GM23248 (cell line): ENCODE results near the gene PIK3C3. TPM values are rescaled to one million over a fixed set of nuclear protein-coding genes. Genes with fewer than 3 reads are reported as not detected.
"Not testable (repeated sequence)": the region's sequence is repeated elsewhere in the genome, so short reads cannot be mapped to it uniquely, and the experiment has no call there.

Experiments used
- DNase-seq: peaks from one replicate; pipeline ENCODE4 v3.0.0-alpha.2; 2015
- H2AFZ ChIP-seq: fragments of 200-600 bp; sonication (generic); 2 replicates; pipeline ENCODE4 v1.6.1; 2016; ENCODE audit warnings: antibody characterized with exemption
- H3F3A ChIP-seq: fragments of 200-600 bp; sonication (generic); 2 replicates; pipeline ENCODE4 v1.6.1; 2016; ENCODE audit warnings: mild to moderate bottlenecking, antibody characterized with exemption, mixed run types; ENCODE audit not compliant: insufficient read depth
- H3K27ac ChIP-seq: fragments of 200-600 bp; sonication (generic); 2 replicates; pipeline ENCODE4 v1.5.1; 2016; ENCODE audit warnings: mild to moderate bottlenecking
- H3K27me3 ChIP-seq: fragments of 200-600 bp; sonication (generic); replicated peaks from 2 replicates; pipeline ENCODE4 v1.6.1; 2016; ENCODE audit warnings: mild to moderate bottlenecking; ENCODE audit not compliant: insufficient read depth
- H3K36me3 ChIP-seq: fragments of 200-600 bp; sonication (generic); 2 replicates; pipeline ENCODE4 v1.6.1; 2016; ENCODE audit warnings: low read depth, mild to moderate bottlenecking
- H3K4me1 ChIP-seq: fragments of 200-600 bp; sonication (generic); 2 replicates; pipeline ENCODE4 v1.6.1; 2016; ENCODE audit warnings: mild to moderate bottlenecking; ENCODE audit not compliant: insufficient read depth
- H3K4me2 ChIP-seq: fragments of 200-600 bp; sonication (generic); one replicate; pipeline ENCODE4 v1.6.1; 2016; ENCODE audit warnings: mild to moderate bottlenecking; ENCODE audit not compliant: unreplicated experiment
- H3K4me3 ChIP-seq: fragments of 200-600 bp; sonication (generic); 2 replicates; pipeline ENCODE4 v1.5.1; 2016; ENCODE audit warnings: mild to moderate bottlenecking
- H3K79me2 ChIP-seq: fragments of 200-600 bp; sonication (generic); 2 replicates; pipeline ENCODE4 v1.6.1; 2016; ENCODE audit warnings: mild to moderate bottlenecking; ENCODE audit not compliant: insufficient read depth
- H3K9ac ChIP-seq: fragments of 200-600 bp; sonication (generic); 2 replicates; pipeline ENCODE4 v1.6.1; 2016; ENCODE audit warnings: mild to moderate bottlenecking
- H3K9me2 ChIP-seq: fragments of 200-600 bp; sonication (generic); 2 replicates; pipeline ENCODE4 v1.6.1; 2016; ENCODE audit warnings: mixed run types, mild to moderate bottlenecking, moderate library complexity; ENCODE audit not compliant: insufficient read depth
- H3K9me3 ChIP-seq: fragments of 200-600 bp; sonication (generic); one replicate; pipeline ENCODE4 v1.6.1; 2017; ENCODE audit warnings: low read depth
- H4K20me1 ChIP-seq: fragments of 200-600 bp; sonication (generic); 2 replicates; pipeline ENCODE4 v1.6.0; 2016; ENCODE audit not compliant: insufficient read depth
- EZH2 ChIP-seq: fragments of 200-600 bp; sonication (generic); IDR thresholded peaks from 2 replicates; pipeline ENCODE4 v1.6.1; 2018; ENCODE audit warnings: antibody characterized with exemption, mild to moderate bottlenecking; ENCODE audit not compliant: insufficient read depth, poor library complexity, severe bottlenecking
- EZH2phosphoT487 ChIP-seq: fragments of 200-600 bp; sonication (generic); IDR thresholded peaks from 2 replicates; pipeline ENCODE4 v1.6.1; 2018; ENCODE audit warnings: antibody characterized with exemption, moderate library complexity, mild to moderate bottlenecking, low read depth; ENCODE audit not compliant: insufficient read depth
- WGBS, 2 experiments: methylation state at CpG; one replicate each; pipeline ENCODE4 v1.1.6; 2015 to 2017; ENCODE audit warnings: low lambda C conversion rate in 2 of 2, low coverage in 1 of 2; ENCODE audit errors: missing lambda C conversion rate in 2 of 2; 5-methylcytosine and 5-hydroxymethylcytosine counted together
- in situ Hi-C: fragments of 300-500 bp; cut with MboI; formaldehyde crosslinking; loops from 2 replicates; pipeline ENCODE4 v1.15.0; 2020
- polyA plus RNA-seq: library from polyadenylated mRNA; unstranded; fragments of >200 nt; fragmentation: Nextera tagmentation; extraction: Ambion mirVana; gene quantifications from 2 replicates; pipeline ENCODE4 v1.2.1, GENCODE V29; 2016
- total RNA-seq: library from RNA; depleted of rRNA; stranded (reverse); fragments of >200 nt; shearing (Covaris generic); gene quantifications from 2 replicates; pipeline ENCODE4 v1.2.3, GENCODE V29; 2014

PIK3C3 gene
- total and polyA plus RNA-seq, 2 experiments from 2014 or later: 45.0 to 50.3 TPM

DNA sequence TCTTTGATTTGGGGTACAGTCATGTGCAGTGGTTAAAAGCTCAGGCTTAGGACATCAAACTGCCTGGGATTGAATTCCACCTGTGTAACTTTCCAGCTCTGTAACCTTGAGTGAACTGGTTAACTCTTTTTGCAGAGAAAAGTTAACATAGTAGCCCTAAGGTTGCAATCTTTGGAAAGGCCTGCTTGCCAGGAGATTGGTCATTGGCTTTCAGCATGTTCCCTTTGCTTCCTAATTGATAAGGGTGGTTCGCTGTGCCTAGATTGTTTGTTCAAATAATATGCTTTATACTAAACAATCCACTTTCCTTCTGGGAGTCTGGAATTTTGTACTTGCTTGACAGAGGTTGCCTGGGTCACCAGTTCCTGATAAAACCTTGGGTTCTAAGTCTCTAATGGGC lies 86.8 kb downstream of the PIK3C3 start:
- TF ChIP-seq EZH2phosphoT487 (no peak), EZH2 (no peak)
- Histone ChIP-seq H3K4me1 (peaks cover 37% of the 10 kb centered on the region), H3K36me3 (peaks cover 47% of the 10 kb centered on the region), H3K27ac (no peak overlapping the region), H3K79me2 (peaks cover 15% of the 10 kb centered on the region; the same call in 1 of the 2 replicates), H3K27me3 (no peaks in the 10 kb centered on the region), H4K20me1 (no peaks in the 10 kb centered on the region), H3K9me3 (no peaks in the 10 kb centered on the region), H2AFZ (no peak overlapping the region), H3K9ac (no peak overlapping the region), H3K4me2 (no peak overlapping the region), H3F3A (peaks cover 45% of the 10 kb centered on the region), H3K9me2 (no peaks in the 10 kb centered on the region), H3K4me3 (no peak overlapping the region)
- WGBS, 2 experiments: 95 to 100% methylated on average over 1 of the region's 1 CpG
- no peak for DNase-seq
- in situ Hi-C loops: no loop called here

DNA sequence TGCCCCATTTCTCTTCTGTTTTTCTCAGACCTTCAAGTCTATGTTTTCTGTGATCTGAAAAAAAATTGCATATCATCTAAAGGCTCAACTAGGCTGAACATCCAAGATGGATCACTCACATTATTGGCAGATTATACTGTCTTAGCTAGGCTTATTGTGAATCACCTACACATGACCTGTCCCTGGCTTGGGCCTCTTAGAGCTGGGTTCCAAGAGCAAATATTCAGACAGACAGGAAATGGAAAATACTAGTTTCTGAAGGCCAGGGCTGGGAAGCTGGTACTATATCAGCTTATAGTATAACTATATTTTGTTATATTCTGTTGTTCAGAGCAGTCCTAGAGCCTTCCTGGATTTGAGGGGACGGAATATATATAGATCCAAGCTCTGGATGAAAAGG lies 90.3 kb downstream of the PIK3C3 start:
- H3K9me2 ChIP-seq: no peaks in the 10 kb centered on the region
- WGBS, 2 experiments: 96 to 97% methylated on average over 1 of the region's 1 CpG
- no peak for TF ChIP-seq EZH2phosphoT487
- in situ Hi-C loops: no loop called here
- no peak overlapping the region for H3K9ac ChIP-seq
- peaks cover 37% of the 10 kb centered on the region for H3K4me1 ChIP-seq
- peak overlapping the region; percentile 43 for H3K27ac ChIP-seq
- no peak overlapping the region for H2AFZ ChIP-seq
- H3K4me3 ChIP-seq: no peak overlapping the region
- no peaks in the 10 kb centered on the region for H3K27me3 ChIP-seq
- peak; percentile 69 for DNase-seq
- H3K79me2 ChIP-seq: peaks cover 13% of the 10 kb centered on the region; the same call in 1 of the 2 replicates
- peak overlapping the region; percentile 11 for H3K4me2 ChIP-seq
- H3F3A ChIP-seq: peaks cover 42% of the 10 kb centered on the region
- peaks cover 55% of the 10 kb centered on the region for H3K36me3 ChIP-seq
- H3K9me3 ChIP-seq: no peaks in the 10 kb centered on the region
- no peaks in the 10 kb centered on the region for H4K20me1 ChIP-seq

DNA sequence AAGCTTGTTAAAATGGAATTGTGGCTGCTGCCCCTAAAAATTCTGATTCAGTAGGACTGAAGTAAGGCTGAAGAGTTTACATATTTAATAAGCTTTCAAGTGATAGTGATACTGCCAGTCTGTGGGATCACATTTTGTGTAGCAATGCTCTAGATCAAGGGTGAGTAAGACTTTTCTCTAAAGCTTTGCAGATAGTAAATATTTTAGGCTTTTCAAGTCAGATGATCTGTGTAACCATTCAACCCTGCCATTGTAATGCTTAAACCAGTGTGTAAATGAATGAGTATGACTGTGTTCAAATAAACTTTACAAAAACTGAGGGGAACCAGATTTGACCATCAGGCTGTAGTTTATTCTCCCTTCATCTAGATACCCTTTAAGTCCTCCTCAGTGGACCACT lies 92.7 kb downstream of the PIK3C3 start:
- Histone ChIP-seq H3K4me3 (no peak overlapping the region), H3K27me3 (no peaks in the 10 kb centered on the region), H3K36me3 (peaks cover 44% of the 10 kb centered on the region), H3K4me2 (peak overlapping the region; percentile 65), H3K27ac (peak overlapping the region; percentile 85), H3K79me2 (peaks cover 2% of the 10 kb centered on the region; the same call in 1 of the 2 replicates), H3K9me2 (no peaks in the 10 kb centered on the region), H3K9me3 (no peaks in the 10 kb centered on the region), H3K4me1 (peaks cover 44% of the 10 kb centered on the region), H2AFZ (no peak overlapping the region), H3K9ac (peak overlapping the region; percentile 42; the same call in 1 of the 2 replicates), H3F3A (peaks cover 41% of the 10 kb centered on the region), H4K20me1 (no peaks in the 10 kb centered on the region)
- in situ Hi-C loops: no loop called here
- DNase-seq: peak; percentile 59
- TF ChIP-seq EZH2phosphoT487: no peak
- no peak for TF ChIP-seq EZH2

DNA sequence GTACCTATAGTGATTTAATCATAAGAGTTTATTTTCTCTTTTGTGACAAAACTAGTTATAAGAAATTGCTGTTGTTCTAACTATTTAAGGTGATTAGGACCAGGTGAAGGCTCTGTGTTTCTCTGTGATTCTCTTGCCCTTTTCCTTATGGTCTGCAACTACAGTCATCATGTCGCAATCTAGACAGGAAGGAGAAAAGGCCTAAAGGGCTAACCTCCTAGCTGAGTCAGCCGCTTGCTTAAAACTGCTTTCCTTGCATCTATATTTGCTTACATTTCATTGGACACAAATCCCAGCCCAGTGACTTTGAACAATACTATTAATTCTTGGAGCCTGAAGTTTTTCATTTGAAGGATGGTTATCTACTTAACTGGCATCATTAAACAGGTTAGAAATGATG lies 93.1 kb downstream of the PIK3C3 start:
- H3K4me3 ChIP-seq: no peak overlapping the region
- in situ Hi-C loops: no loop called here
- no peak overlapping the region for H2AFZ ChIP-seq
- H3K9ac ChIP-seq: peak overlapping the region; percentile 42; the same call in 1 of the 2 replicates
- no peaks in the 10 kb centered on the region for H4K20me1 ChIP-seq
- H3K27ac ChIP-seq: peak overlapping the region; percentile 85
- TF ChIP-seq EZH2phosphoT487: no peak
- no peak for TF ChIP-seq EZH2
- no peaks in the 10 kb centered on the region for H3K9me3 ChIP-seq
- H3K4me1 ChIP-seq: peaks cover 44% of the 10 kb centered on the region
- no peaks in the 10 kb centered on the region for H3K27me3 ChIP-seq
- H3K79me2 ChIP-seq: no peaks in the 10 kb centered on the region
- DNase-seq: peak; percentile 96
- H3K36me3 ChIP-seq: peaks cover 43% of the 10 kb centered on the region
- no peaks in the 10 kb centered on the region for H3K9me2 ChIP-seq
- 25 to 42% methylated on average over 2 of the region's 2 CpGs for WGBS, 2 experiments
- peak overlapping the region; percentile 65 for H3K4me2 ChIP-seq
- peaks cover 41% of the 10 kb centered on the region for H3F3A ChIP-seq

DNA sequence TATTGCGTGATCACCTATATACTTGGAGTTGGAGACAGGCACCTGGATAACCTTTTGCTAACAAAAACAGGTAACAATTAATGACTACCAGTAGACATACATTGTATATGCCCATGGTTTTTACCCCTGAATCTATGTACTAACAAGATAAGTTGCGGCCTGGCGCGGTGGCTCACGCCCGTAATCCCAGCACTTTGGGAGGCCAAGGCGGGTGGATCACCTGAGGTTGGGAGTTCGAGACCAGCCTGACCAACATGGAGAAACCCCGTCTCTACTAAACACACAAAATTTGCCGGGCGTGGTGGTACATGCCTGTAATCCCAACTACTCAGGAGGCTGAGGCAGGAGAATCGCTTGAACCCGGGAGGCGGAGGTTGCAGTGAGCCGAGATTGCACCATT lies 94.5 kb downstream of the PIK3C3 start:
- DNase-seq, H3K9me2 ChIP-seq, H3K27me3 ChIP-seq, H2AFZ ChIP-seq, H3K27ac ChIP-seq, in situ Hi-C loops, H3K4me2 ChIP-seq, H3K4me3 ChIP-seq, H3K9me3 ChIP-seq, H3K79me2 ChIP-seq, H4K20me1 ChIP-seq, H3K9ac ChIP-seq: not testable (repeated sequence)
- peaks cover 44% of the 10 kb centered on the region for H3K4me1 ChIP-seq
- WGBS, 2 experiments: 98% methylated on average over 15 of the region's 15 CpGs
- H3F3A ChIP-seq: peaks cover 41% of the 10 kb centered on the region
- H3K36me3 ChIP-seq: peaks cover 29% of the 10 kb centered on the region
